ENCODE results near the gene POTEH.
"Not testable (repeated sequence)": the region's sequence is repeated elsewhere in the genome, so short reads cannot be mapped to it uniquely, and the experiment has no call there.

POTEH gene

GRCh38 chr22:15738157-15738908 lies 48.5 kb downstream of the POTEH start:
- not testable (repeated sequence) for DNase-seq (ENCODE audit: low read depth)

- not testable (repeated sequence) for DNase-seq (ENCODE audit: low read depth)
Observed at GRCh38 chr22:15738909-15739391, 49.1 kb downstream of the POTEH start.

GRCh38 chr22:15747636-15748323 lies 58.0 kb downstream of the POTEH start:
- DNase-seq (ENCODE audit: low read depth), result not testable (repeated sequence)

- not testable (repeated sequence) for DNase-seq (ENCODE audit: low read depth)
Observed at GRCh38 chr22:15749181-15749970, 59.5 kb downstream of the POTEH start.

GRCh38 chr22:15759443-15760097 lies 69.7 kb downstream of the POTEH start:
- DNase-seq (ENCODE audit: low read depth), result not testable (repeated sequence)

- DNase-seq (ENCODE audit: low read depth), result not testable (repeated sequence)
Observed at GRCh38 chr22:15760388-15761150, 70.7 kb downstream of the POTEH start.

- DNase-seq (ENCODE audit: low read depth), result not testable (repeated sequence)
Observed at GRCh38 chr22:15761151-15761777, 71.4 kb downstream of the POTEH start.

- not testable (repeated sequence) for DNase-seq (ENCODE audit: low read depth)
Observed at GRCh38 chr22:15763559-15763958, 73.7 kb downstream of the POTEH start.

All from ELR (cell line).